Measurements from ENCODE around the gene MPV17L2.
"Not testable (repeated sequence)": the region's sequence is repeated elsewhere in the genome, so short reads cannot be mapped to it uniquely, and the experiment has no call there.

Gene MPV17L2

GRCh38 chr19:18192673-18193387, at the start of gene MPV17L2:
Gene MPV17L2, plus strand, starts transcription at chr19:18193218. Its CDS starts 64 bp downstream, at chr19:18193282.
- DNase-seq: peak; percentile 100

- DNase-seq: no peak
Measured at GRCh38 chr19:18143902-18144301, 49.1 kb upstream of the MPV17L2 start.

- no peak for DNase-seq
Measured at GRCh38 chr19:18144361-18144760, 48.7 kb upstream of the MPV17L2 start.

GRCh38 chr19:18144906-18145305, 48.1 kb upstream of the MPV17L2 start:
- no peak for DNase-seq

- no peak for DNase-seq
Measured at GRCh38 chr19:18145391-18145999, 47.5 kb upstream of the MPV17L2 start.

- DNase-seq: no peak
Measured at GRCh38 chr19:18147396-18147795, 45.6 kb upstream of the MPV17L2 start.

GRCh38 chr19:18149596-18149975, 43.4 kb upstream of the MPV17L2 start:
- DNase-seq: no peak

GRCh38 chr19:18150776-18151624, 42.0 kb upstream of the MPV17L2 start:
- DNase-seq: no peak

GRCh38 chr19:18152442-18152816, 40.6 kb upstream of the MPV17L2 start:
- peak; percentile 96 for DNase-seq

- DNase-seq: peak; percentile 98
Measured at GRCh38 chr19:18152817-18153555, 40.0 kb upstream of the MPV17L2 start, which contains the start of gene PIK3R2. Gene PIK3R2, plus strand, starts transcription at chr19:18153163. Its CDS starts 2,717 bp downstream, at chr19:18155880.

GRCh38 chr19:18153556-18154134, 39.4 kb upstream of the MPV17L2 start:
- no peak for DNase-seq

GRCh38 chr19:18155095-18156087, 37.6 kb upstream of the MPV17L2 start:
- no peak for DNase-seq

- DNase-seq: no peak
Measured at GRCh38 chr19:18156268-18156667, 36.8 kb upstream of the MPV17L2 start.

- DNase-seq: no peak
Measured at GRCh38 chr19:18156841-18157464, 36.1 kb upstream of the MPV17L2 start.

- no peak for DNase-seq
Measured at GRCh38 chr19:18157465-18158063, 35.5 kb upstream of the MPV17L2 start.

- no peak for DNase-seq
Measured at GRCh38 chr19:18158467-18158866, 34.6 kb upstream of the MPV17L2 start.

- not testable (repeated sequence) for DNase-seq
Measured at GRCh38 chr19:18159059-18159616, 33.9 kb upstream of the MPV17L2 start.

- no peak for DNase-seq
Measured at GRCh38 chr19:18159810-18160209, 33.2 kb upstream of the MPV17L2 start.

- DNase-seq: no peak
Measured at GRCh38 chr19:18160493-18160970, 32.5 kb upstream of the MPV17L2 start.

All from NK-92 treated with Interleukin-12 subunit alpha and Interleukin-12 subunit beta, amount 100 ng/mL, for 24 hours (cell line).